GM12878 (cell line): Measurements from ENCODE around the gene ASB9. TPM values are rescaled to one million over a fixed set of nuclear protein-coding genes. Genes with fewer than 3 reads are reported as not detected.

Experiments used
- ATAC-seq: fragments of 200-7000 bp; cut with Tn5 transposase; 3 replicates; pipeline ENCODE4 v1.9.1; 2020; ENCODE audit warnings: mild to moderate bottlenecking, moderate library complexity
- BruUV-seq: library from RNA; stranded (reverse); fragments of 400-500 nt; replicated peaks from 2 replicates; lab custom pipeline; 2021; lab: Mats Ljungman, UMichigan
- CTCF ChIA-PET: fragments of 300-600 bp; sonication (Branson Sonifier 250); formaldehyde crosslinking; extraction: SDS; loops from one replicate; lab custom pipeline; 2021; ENCODE audit warnings: inconsistent platforms; lab: Yijun Ruan, JAX
- POLR2A ChIA-PET: fragments of 350-600 bp; formaldehyde crosslinking; extraction: SDS; loops from one replicate; lab custom pipeline; 2021; ENCODE audit warnings: inconsistent platforms; lab: Charles Lee
- RAD21 ChIA-PET: fragments of 300-600 bp; sonication (Branson Sonifier 250); formaldehyde crosslinking; loops from one replicate; lab custom pipeline; 2023; ENCODE audit warnings: antibody characterized with exemption; ENCODE audit not compliant: unreplicated experiment; lab: Charles Lee
- SMC1A ChIA-PET: fragments of 300-600 bp; sonication (Branson Sonifier 250); formaldehyde crosslinking; loops from one replicate; lab custom pipeline; 2023; ENCODE audit not compliant: unreplicated experiment, uncharacterized antibody; lab: Charles Lee
- DNase-seq: peaks from one replicate; pipeline ENCODE4 v3.0.0-alpha.2; 2011; ENCODE audit warnings: low read depth, low spot score
- FAIRE-seq: peaks from 3 replicates; lab custom pipeline; 2011; peaks lifted over from hg19 to GRCh38; lab: Jason Lieb, UNC
- H2AFZ ChIP-seq: 2 replicates; pipeline ENCODE4 v1.6.0; 2011; ENCODE audit warnings: low read depth, low read length, control low read depth; ENCODE audit not compliant: control insufficient read depth
- H3K27ac ChIP-seq: 2 replicates; pipeline ENCODE4 v1.5.1; 2011; ENCODE audit warnings: control low read depth; ENCODE audit not compliant: control insufficient read depth, insufficient read depth
- H3K27me3 ChIP-seq, 2 experiments: replicated peaks in 1 of 2; 2 replicates each; pipeline versions ENCODE4 v1.6.0 to v1.6.1; 2011; ENCODE audit warnings: low read length in 1 of 2; ENCODE audit not compliant: control insufficient read depth in 2 of 2, insufficient read depth in 2 of 2
- H3K36me3 ChIP-seq, 2 experiments: 2 replicates each; pipeline ENCODE4 v1.5.1; 2011; ENCODE audit warnings: low read length in 1 of 2; ENCODE audit not compliant: control insufficient read depth in 2 of 2, insufficient read depth in 2 of 2
- H3K4me1 ChIP-seq: 2 replicates; pipeline ENCODE4 v1.6.1; 2011; ENCODE audit warnings: mild to moderate bottlenecking, low read length, moderate library complexity, mixed read lengths; ENCODE audit not compliant: control insufficient read depth, insufficient read depth
- H3K4me2 ChIP-seq: 2 replicates; pipeline ENCODE4 v1.6.0; 2011; ENCODE audit warnings: control low read depth; ENCODE audit not compliant: control insufficient read depth, insufficient read depth
- H3K4me3 ChIP-seq: fragments of 200-600 bp; sonication (generic); 2 replicates; pipeline ENCODE4 v1.5.1; 2016
- H3K79me2 ChIP-seq: 2 replicates; pipeline ENCODE4 v1.6.0; 2011; ENCODE audit warnings: low read length; ENCODE audit not compliant: control insufficient read depth, insufficient read depth
- H3K9ac ChIP-seq: 2 replicates; pipeline ENCODE4 v1.8.0; 2011; ENCODE audit warnings: low read length, control low read depth, mixed read lengths; ENCODE audit not compliant: control insufficient read depth, insufficient read depth
- H3K9me3 ChIP-seq: replicated peaks from 3 replicates; pipeline ENCODE4 v1.5.1; 2011; ENCODE audit warnings: mild to moderate bottlenecking, low read length; ENCODE audit not compliant: control insufficient read depth, insufficient read depth
- H4K20me1 ChIP-seq: 2 replicates; pipeline ENCODE4 v1.6.0; 2011; ENCODE audit not compliant: control insufficient read depth, insufficient read depth
- BACH1 ChIP-seq: fragments of 450-650 bp; IDR thresholded peaks from 2 replicates; pipeline ENCODE4 v1.6.1; 2017; ENCODE audit warnings: mild to moderate bottlenecking, borderline replicate concordance
- BRCA1 ChIP-seq: IDR thresholded peaks from 2 replicates; pipeline ENCODE4 v1.6.1; 2011; ENCODE audit warnings: low read depth, low read length, improper control_type of control experiment
- CREM ChIP-seq: IDR thresholded peaks from 2 replicates; pipeline ENCODE4 v1.6.1; 2014; ENCODE audit warnings: antibody characterized with exemption, low read depth
- CUX1 ChIP-seq: IDR thresholded peaks from 2 replicates; pipeline ENCODE4 v1.6.1; 2012; ENCODE audit warnings: improper control_type of control experiment, low read depth, low read length; ENCODE audit not compliant: insufficient replicate concordance
- HDAC2 ChIP-seq: fragments of 200-600 bp; sonication (generic); IDR thresholded peaks from 2 replicates; pipeline ENCODE4 v1.6.1; 2017
- HDGF ChIP-seq: fragments of 450-650 bp; IDR thresholded peaks from 2 replicates; pipeline ENCODE4 v1.6.1; 2016; ENCODE audit warnings: antibody characterized with exemption
- IKZF1 ChIP-seq: fragments of 450-650 bp; conservative IDR thresholded peaks from 2 replicates; pipeline ENCODE4 v1.6.1; 2017; ENCODE audit warnings: antibody characterized with exemption, mild to moderate bottlenecking
- MAX ChIP-seq: IDR thresholded peaks from 2 replicates; pipeline ENCODE4 v1.6.1; 2012; ENCODE audit warnings: low read depth, low read length, improper control_type of control experiment
- NFYB ChIP-seq: IDR thresholded peaks from 2 replicates; pipeline ENCODE4 v1.6.1; 2011; ENCODE audit warnings: low read depth, mild to moderate bottlenecking, low read length, improper control_type of control experiment, moderate library complexity; ENCODE audit not compliant: insufficient read depth
- SIN3A ChIP-seq: IDR thresholded peaks from 2 replicates; pipeline ENCODE4 v1.6.1; 2012; ENCODE audit warnings: low read depth, low read length, improper control_type of control experiment
- WGBS: methylation state at CpG from one replicate; pipeline ENCODE4 v1.1.6; 2016; ENCODE audit warnings: low lambda C conversion rate; ENCODE audit not compliant: insufficient replicate concordance, insufficient coverage; ENCODE audit errors: missing lambda C conversion rate; 5-methylcytosine and 5-hydroxymethylcytosine counted together
- in situ Hi-C: fragments of 300-500 bp; cut with MboI; formaldehyde crosslinking; loops from 9 replicates; pipeline ENCODE4 v1.14.3; 2018; ENCODE audit warnings: mixed read lengths
- intact Hi-C: fragments of 100-400 bp; cut with micrococcal nuclease; formaldehyde crosslinking; loops from one replicate; pipeline ENCODE4 v1.14.2; 2022; ENCODE audit not compliant: unreplicated experiment
- polyA plus RNA-seq, 11 experiments: library from polyadenylated mRNA; depleted of rRNA in 4 of 11; unstranded in 6 of 11; stranded (reverse) in 5 of 11; fragments of >200 nt; fragmentation: Nextera tagmentation in 4 of 11; fragmentation: Illumina TruSeq in 1 of 11; extraction: Ambion mirVana in 4 of 11; extraction: Trizol in 1 of 11; gene quantifications; 1 replicate in 1 of 11; 2 replicates in 10 of 11; pipeline versions ENCODE4 v1.2.1 to v1.2.3, GENCODE V29; 2011 to 2016; ENCODE audit warnings: inconsistent platforms in 2 of 11, missing spikeins in 2 of 11, low read depth in 1 of 11
- total RNA-seq, 4 experiments: library from RNA; depleted of rRNA in 3 of 4; stranded (reverse); fragments of >200 nt in 3 of 4; fragmentation: Illumina TruSeq in 1 of 4; extraction: Trizol in 1 of 4; gene quantifications; 2 replicates each; pipeline versions ENCODE4 v1.2.1 to v1.2.3, GENCODE V29; 2013 to 2021

Gene ASB9
- total and polyA plus RNA-seq, 10 of the 15 experiments (the other 5 are each of a cell fraction or from before 2014, with no cell fraction given) = 0.31 to 3.5 (median 0.74) TPM

GRCh38 chrX:15245896-15246295, 24.0 kb downstream of the ASB9 start:
- H2AFZ ChIP-seq = no peak overlapping the region
- in situ Hi-C loops = loop anchor here (10.0 kb wide), 1 partner anchor 1201 kb away; no protein-coding TSS in a partner anchor
- ChIA-PET POLR2A (no interaction called here), RAD21 (no interaction called here), CTCF (no interaction called here), SMC1A (interaction anchor here (1.0 kb wide), 1 partner anchor 12 kb away, joined by 3 read pairs; no protein-coding TSS in a partner anchor)
- intact Hi-C loops = loop anchor here (10.0 kb wide), 1 partner anchor 571 kb away; no protein-coding TSS in a partner anchor
- TF ChIP-seq CUX1 (no peak), NFYB (no peak), SIN3A (no peak), IKZF1 (no peak), BACH1 (no peak), HDAC2 (no peak), MAX (no peak), HDGF (no peak), CREM (no peak), BRCA1 (no peak)
- no peak overlapping the region for H3K4me2 ChIP-seq
- no peaks in the 10 kb centered on the region for H3K79me2 ChIP-seq
- no peaks in the 10 kb centered on the region for H4K20me1 ChIP-seq
- H3K27ac ChIP-seq = no peak overlapping the region
- no peaks in the 10 kb centered on the region for H3K4me1 ChIP-seq
- no peaks in the 10 kb centered on the region for H3K36me3 ChIP-seq
- no peak overlapping the region for H3K4me3 ChIP-seq
- WGBS = 0% methylated on average over 4 of the region's 4 CpGs
- no peaks in the 10 kb centered on the region for H3K9me3 ChIP-seq
- DNase-seq = no peak
- BruUV-seq = no TSS peak
- H3K27me3 ChIP-seq = no peaks in the 10 kb centered on the region
- ATAC-seq = no peak
- H3K9ac ChIP-seq = no peak overlapping the region
- FAIRE-seq = no peak
